HEK293 (cell line): ENCODE data around the gene CBX8.

Experiments
- BCL11B ChIP-seq: fragments of 450-650 bp; formaldehyde crosslinking; IDR thresholded peaks from 2 replicates; pipeline ENCODE4 v1.5.1; 2016; ENCODE audit warnings: low read depth, missing biosample characterization, missing genetic modification characterization
- KLF1 ChIP-seq: fragments of 450-650 bp; formaldehyde crosslinking; IDR thresholded peaks from 2 replicates; pipeline ENCODE4 v1.5.1; 2016; ENCODE audit warnings: missing biosample characterization, missing genetic modification characterization
- OVOL3 ChIP-seq: fragments of 450-650 bp; formaldehyde crosslinking; IDR thresholded peaks from 2 replicates; pipeline ENCODE4 v1.5.1; 2016; ENCODE audit warnings: missing biosample characterization, missing genetic modification characterization
- SCRT1 ChIP-seq: fragments of 450-650 bp; formaldehyde crosslinking; IDR thresholded peaks from 2 replicates; pipeline ENCODE4 v1.5.1; 2016; ENCODE audit warnings: missing biosample characterization, missing genetic modification characterization, borderline replicate concordance
- SP7 ChIP-seq: fragments of 450-650 bp; formaldehyde crosslinking; IDR thresholded peaks from 2 replicates; pipeline ENCODE4 v1.5.1; 2016; ENCODE audit warnings: missing biosample characterization, missing genetic modification characterization
- ZBTB8A ChIP-seq: fragments of 450-650 bp; formaldehyde crosslinking; IDR thresholded peaks from 2 replicates; pipeline ENCODE4 v1.5.1; 2016; ENCODE audit warnings: missing biosample characterization, missing genetic modification characterization
- ZFP41 ChIP-seq: fragments of 450-650 bp; formaldehyde crosslinking; IDR thresholded peaks from 2 replicates; pipeline ENCODE4 v1.5.1; 2016; ENCODE audit warnings: missing biosample characterization, missing genetic modification characterization, borderline replicate concordance
- ZNF114 ChIP-seq: fragments of 450-650 bp; formaldehyde crosslinking; IDR thresholded peaks from 2 replicates; pipeline ENCODE4 v1.5.0; 2017; ENCODE audit warnings: missing biosample characterization, missing genetic modification characterization
- ZNF121 ChIP-seq: fragments of 450-650 bp; formaldehyde crosslinking; IDR thresholded peaks from 2 replicates; pipeline ENCODE4 v1.5.1; 2016; ENCODE audit warnings: missing biosample characterization, missing genetic modification characterization
- ZNF133 ChIP-seq: fragments of 450-650 bp; formaldehyde crosslinking; IDR thresholded peaks from 2 replicates; pipeline ENCODE4 v1.5.1; 2016; ENCODE audit warnings: missing biosample characterization, missing genetic modification characterization
- ZNF19 ChIP-seq: fragments of 450-650 bp; formaldehyde crosslinking; IDR thresholded peaks from 2 replicates; pipeline ENCODE4; 2016; ENCODE audit warnings: missing biosample characterization, missing genetic modification characterization, low read depth
- ZNF292 ChIP-seq: fragments of 450-650 bp; formaldehyde crosslinking; IDR thresholded peaks from 2 replicates; pipeline ENCODE4 v1.5.1; 2016; ENCODE audit warnings: low read depth, missing biosample characterization, missing genetic modification characterization, borderline replicate concordance
- ZNF335 ChIP-seq: fragments of 450-650 bp; formaldehyde crosslinking; conservative IDR thresholded peaks from 2 replicates; pipeline ENCODE4 v1.5.1; 2016; ENCODE audit warnings: missing biosample characterization, missing genetic modification characterization
- ZNF350 ChIP-seq: fragments of 450-650 bp; formaldehyde crosslinking; IDR thresholded peaks from 2 replicates; pipeline ENCODE4 v1.5.0; 2017; ENCODE audit warnings: missing biosample characterization, mild to moderate bottlenecking, missing genetic modification characterization
- ZNF366 ChIP-seq: fragments of 450-650 bp; formaldehyde crosslinking; conservative IDR thresholded peaks from 2 replicates; pipeline ENCODE4 v1.5.1; 2016; ENCODE audit warnings: missing biosample characterization, missing genetic modification characterization
- ZNF433 ChIP-seq: fragments of 450-650 bp; formaldehyde crosslinking; IDR thresholded peaks from 2 replicates; pipeline ENCODE4 v1.5.1; 2016; ENCODE audit warnings: missing biosample characterization, missing genetic modification characterization, low read depth
- ZNF530 ChIP-seq: fragments of 450-650 bp; formaldehyde crosslinking; IDR thresholded peaks from 2 replicates; pipeline ENCODE4 v1.5.1; 2016; ENCODE audit warnings: low read depth, missing biosample characterization, missing genetic modification characterization
- ZNF654 ChIP-seq: fragments of 450-650 bp; formaldehyde crosslinking; IDR thresholded peaks from 2 replicates; pipeline ENCODE4 v1.5.1; 2016; ENCODE audit warnings: low read depth, missing biosample characterization, missing genetic modification characterization
- ZNF701 ChIP-seq: fragments of 450-650 bp; formaldehyde crosslinking; IDR thresholded peaks from 2 replicates; pipeline ENCODE4 v1.5.1; 2016; ENCODE audit warnings: missing biosample characterization, missing genetic modification characterization
- ZNF777 ChIP-seq: fragments of 450-650 bp; formaldehyde crosslinking; IDR thresholded peaks from 2 replicates; pipeline ENCODE4 v1.5.1; 2017; ENCODE audit warnings: missing biosample characterization, missing genetic modification characterization, borderline replicate concordance
- ZSCAN30 ChIP-seq: fragments of 450-650 bp; IDR thresholded peaks from 2 replicates; pipeline ENCODE4 v1.5.1; 2018; ENCODE audit warnings: missing biosample characterization, mild to moderate bottlenecking, missing genetic modification characterization, moderate library complexity
- TF ChIP-seq, protein P1 (sequence below): fragments of 450-650 bp; formaldehyde crosslinking; conservative IDR thresholded peaks from 2 replicates; pipeline ENCODE4 v1.5.1; 2016; ENCODE audit warnings: low read depth, missing biosample characterization, missing genetic modification characterization
- TF ChIP-seq, protein P2 (sequence below): fragments of 450-650 bp; formaldehyde crosslinking; IDR thresholded peaks from 2 replicates; pipeline ENCODE4 v1.5.1; 2016; ENCODE audit warnings: missing biosample characterization, missing genetic modification characterization
- TF ChIP-seq, protein P3 (sequence below): fragments of 450-650 bp; formaldehyde crosslinking; IDR thresholded peaks from 2 replicates; pipeline ENCODE4 v1.5.0; 2017; ENCODE audit warnings: missing biosample characterization, missing genetic modification characterization, borderline replicate concordance
- TF ChIP-seq, protein P4 (sequence below): fragments of 450-650 bp; formaldehyde crosslinking; IDR thresholded peaks from 2 replicates; pipeline ENCODE4 v1.5.1; 2016; ENCODE audit warnings: missing biosample characterization, missing genetic modification characterization
- TF ChIP-seq, protein P5 (sequence below): fragments of 450-650 bp; formaldehyde crosslinking; IDR thresholded peaks from 2 replicates; pipeline ENCODE4 v1.5.1; 2016; ENCODE audit warnings: missing biosample characterization, missing genetic modification characterization

CBX8 gene

GRCh38 chr17:79838522-79839274 is 41.8 kb upstream of the CBX8 start (continued):
- TF ChIP-seq ZNF114 (tag by site-specific recombination), result no peak
- TF ChIP-seq ZNF292 (tag by site-specific recombination), result no peak
- TF ChIP-seq ZBTB8A (tag by site-specific recombination), result peak; percentile 57
- TF ChIP-seq, protein P1, sequence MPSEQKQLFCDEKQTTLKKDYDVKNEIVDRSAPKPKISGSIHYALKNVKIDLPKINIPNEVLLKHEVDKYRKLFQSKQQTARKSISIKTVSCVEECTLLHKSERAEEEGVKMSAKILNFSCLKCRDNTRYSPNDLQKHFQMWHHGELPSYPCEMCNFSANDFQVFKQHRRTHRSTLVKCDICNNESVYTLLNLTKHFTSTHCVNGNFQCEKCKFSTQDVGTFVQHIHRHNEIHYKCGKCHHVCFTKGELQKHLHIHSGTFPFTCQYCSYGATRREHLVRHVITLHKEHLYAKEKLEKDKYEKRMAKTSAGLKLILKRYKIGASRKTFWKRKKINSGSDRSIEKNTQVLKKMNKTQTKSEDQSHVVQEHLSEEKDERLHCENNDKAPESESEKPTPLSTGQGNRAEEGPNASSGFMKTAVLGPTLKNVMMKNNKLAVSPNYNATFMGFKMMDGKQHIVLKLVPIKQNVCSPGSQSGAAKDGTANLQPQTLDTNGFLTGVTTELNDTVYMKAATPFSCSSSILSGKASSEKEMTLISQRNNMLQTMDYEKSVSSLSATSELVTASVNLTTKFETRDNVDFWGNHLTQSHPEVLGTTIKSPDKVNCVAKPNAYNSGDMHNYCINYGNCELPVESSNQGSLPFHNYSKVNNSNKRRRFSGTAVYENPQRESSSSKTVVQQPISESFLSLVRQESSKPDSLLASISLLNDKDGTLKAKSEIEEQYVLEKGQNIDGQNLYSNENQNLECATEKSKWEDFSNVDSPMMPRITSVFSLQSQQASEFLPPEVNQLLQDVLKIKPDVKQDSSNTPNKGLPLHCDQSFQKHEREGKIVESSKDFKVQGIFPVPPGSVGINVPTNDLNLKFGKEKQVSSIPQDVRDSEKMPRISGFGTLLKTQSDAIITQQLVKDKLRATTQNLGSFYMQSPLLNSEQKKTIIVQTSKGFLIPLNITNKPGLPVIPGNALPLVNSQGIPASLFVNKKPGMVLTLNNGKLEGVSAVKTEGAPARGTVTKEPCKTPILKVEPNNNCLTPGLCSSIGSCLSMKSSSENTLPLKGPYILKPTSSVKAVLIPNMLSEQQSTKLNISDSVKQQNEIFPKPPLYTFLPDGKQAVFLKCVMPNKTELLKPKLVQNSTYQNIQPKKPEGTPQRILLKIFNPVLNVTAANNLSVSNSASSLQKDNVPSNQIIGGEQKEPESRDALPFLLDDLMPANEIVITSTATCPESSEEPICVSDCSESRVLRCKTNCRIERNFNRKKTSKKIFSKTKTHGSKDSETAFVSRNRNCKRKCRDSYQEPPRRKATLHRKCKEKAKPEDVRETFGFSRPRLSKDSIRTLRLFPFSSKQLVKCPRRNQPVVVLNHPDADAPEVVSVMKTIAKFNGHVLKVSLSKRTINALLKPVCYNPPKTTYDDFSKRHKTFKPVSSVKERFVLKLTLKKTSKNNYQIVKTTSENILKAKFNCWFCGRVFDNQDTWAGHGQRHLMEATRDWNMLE, result no peak
- TF ChIP-seq SP7, result 0 out of 2 replicates have a peak, but pooled peaks have one; percentile 45
- TF ChIP-seq ZNF350 (tag by site-specific recombination), result no peak
- TF ChIP-seq BCL11B, result peak; percentile 13; the same call in 1 of the 2 replicates
- TF ChIP-seq, protein P2, sequence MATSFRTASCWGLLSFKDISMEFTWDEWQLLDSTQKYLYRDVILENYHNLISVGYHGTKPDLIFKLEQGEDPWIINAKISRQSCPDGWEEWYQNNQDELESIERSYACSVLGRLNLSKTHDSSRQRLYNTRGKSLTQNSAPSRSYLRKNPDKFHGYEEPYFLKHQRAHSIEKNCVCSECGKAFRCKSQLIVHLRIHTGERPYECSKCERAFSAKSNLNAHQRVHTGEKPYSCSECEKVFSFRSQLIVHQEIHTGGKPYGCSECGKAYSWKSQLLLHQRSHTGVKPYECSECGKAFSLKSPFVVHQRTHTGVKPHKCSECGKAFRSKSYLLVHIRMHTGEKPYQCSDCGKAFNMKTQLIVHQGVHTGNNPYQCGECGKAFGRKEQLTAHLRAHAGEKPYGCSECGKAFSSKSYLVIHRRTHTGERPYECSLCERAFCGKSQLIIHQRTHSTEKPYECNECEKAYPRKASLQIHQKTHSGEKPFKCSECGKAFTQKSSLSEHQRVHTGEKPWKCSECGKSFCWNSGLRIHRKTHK (tag by site-specific recombination), result no peak
- TF ChIP-seq OVOL3 (tag by site-specific recombination), result no peak
- TF ChIP-seq, protein P3, sequence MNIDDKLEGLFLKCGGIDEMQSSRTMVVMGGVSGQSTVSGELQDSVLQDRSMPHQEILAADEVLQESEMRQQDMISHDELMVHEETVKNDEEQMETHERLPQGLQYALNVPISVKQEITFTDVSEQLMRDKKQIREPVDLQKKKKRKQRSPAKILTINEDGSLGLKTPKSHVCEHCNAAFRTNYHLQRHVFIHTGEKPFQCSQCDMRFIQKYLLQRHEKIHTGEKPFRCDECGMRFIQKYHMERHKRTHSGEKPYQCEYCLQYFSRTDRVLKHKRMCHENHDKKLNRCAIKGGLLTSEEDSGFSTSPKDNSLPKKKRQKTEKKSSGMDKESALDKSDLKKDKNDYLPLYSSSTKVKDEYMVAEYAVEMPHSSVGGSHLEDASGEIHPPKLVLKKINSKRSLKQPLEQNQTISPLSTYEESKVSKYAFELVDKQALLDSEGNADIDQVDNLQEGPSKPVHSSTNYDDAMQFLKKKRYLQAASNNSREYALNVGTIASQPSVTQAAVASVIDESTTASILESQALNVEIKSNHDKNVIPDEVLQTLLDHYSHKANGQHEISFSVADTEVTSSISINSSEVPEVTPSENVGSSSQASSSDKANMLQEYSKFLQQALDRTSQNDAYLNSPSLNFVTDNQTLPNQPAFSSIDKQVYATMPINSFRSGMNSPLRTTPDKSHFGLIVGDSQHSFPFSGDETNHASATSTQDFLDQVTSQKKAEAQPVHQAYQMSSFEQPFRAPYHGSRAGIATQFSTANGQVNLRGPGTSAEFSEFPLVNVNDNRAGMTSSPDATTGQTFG (tag by site-specific recombination), result no peak
- TF ChIP-seq ZNF701 (tag by site-specific recombination), result no peak
- TF ChIP-seq ZNF121 (tag by site-specific recombination), result no peak
- peak; percentile 53 for TF ChIP-seq ZNF335 (tag by site-specific recombination)
- TF ChIP-seq ZNF530, result no peak
- TF ChIP-seq ZNF366 (tag by site-specific recombination), result no peak
- TF ChIP-seq, protein P4, sequence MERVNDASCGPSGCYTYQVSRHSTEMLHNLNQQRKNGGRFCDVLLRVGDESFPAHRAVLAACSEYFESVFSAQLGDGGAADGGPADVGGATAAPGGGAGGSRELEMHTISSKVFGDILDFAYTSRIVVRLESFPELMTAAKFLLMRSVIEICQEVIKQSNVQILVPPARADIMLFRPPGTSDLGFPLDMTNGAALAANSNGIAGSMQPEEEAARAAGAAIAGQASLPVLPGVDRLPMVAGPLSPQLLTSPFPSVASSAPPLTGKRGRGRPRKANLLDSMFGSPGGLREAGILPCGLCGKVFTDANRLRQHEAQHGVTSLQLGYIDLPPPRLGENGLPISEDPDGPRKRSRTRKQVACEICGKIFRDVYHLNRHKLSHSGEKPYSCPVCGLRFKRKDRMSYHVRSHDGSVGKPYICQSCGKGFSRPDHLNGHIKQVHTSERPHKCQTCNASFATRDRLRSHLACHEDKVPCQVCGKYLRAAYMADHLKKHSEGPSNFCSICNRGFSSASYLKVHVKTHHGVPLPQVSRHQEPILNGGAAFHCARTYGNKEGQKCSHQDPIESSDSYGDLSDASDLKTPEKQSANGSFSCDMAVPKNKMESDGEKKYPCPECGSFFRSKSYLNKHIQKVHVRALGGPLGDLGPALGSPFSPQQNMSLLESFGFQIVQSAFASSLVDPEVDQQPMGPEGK (tag by site-specific recombination), result peak; percentile 41; the same call in 1 of the 2 replicates
- TF ChIP-seq KLF1 (tag by site-specific recombination), result no peak
- TF ChIP-seq ZNF19 (tag by site-specific recombination), result no peak
- TF ChIP-seq, protein P5, sequence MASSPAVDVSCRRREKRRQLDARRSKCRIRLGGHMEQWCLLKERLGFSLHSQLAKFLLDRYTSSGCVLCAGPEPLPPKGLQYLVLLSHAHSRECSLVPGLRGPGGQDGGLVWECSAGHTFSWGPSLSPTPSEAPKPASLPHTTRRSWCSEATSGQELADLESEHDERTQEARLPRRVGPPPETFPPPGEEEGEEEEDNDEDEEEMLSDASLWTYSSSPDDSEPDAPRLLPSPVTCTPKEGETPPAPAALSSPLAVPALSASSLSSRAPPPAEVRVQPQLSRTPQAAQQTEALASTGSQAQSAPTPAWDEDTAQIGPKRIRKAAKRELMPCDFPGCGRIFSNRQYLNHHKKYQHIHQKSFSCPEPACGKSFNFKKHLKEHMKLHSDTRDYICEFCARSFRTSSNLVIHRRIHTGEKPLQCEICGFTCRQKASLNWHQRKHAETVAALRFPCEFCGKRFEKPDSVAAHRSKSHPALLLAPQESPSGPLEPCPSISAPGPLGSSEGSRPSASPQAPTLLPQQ (tag by site-specific recombination), result no peak
- TF ChIP-seq ZNF433 (tag by site-specific recombination), result no peak
- TF ChIP-seq ZSCAN30 (tag by site-specific recombination), result no peak
- no peak for TF ChIP-seq ZNF654 (tag by site-specific recombination)
- TF ChIP-seq ZFP41 (tag by site-specific recombination), result no peak
- TF ChIP-seq SCRT1 (tag by site-specific recombination), result no peak
- TF ChIP-seq ZNF133 (tag by site-specific recombination), result no peak
- no peak for TF ChIP-seq ZNF777 (tag by site-specific recombination)
